Caki2 (cell line): Measurements from ENCODE around the gene ADAMTS7. TPM values are rescaled to one million over a fixed set of nuclear protein-coding genes. Genes with fewer than 3 reads are reported as not detected.
"Not testable (repeated sequence)": the region's sequence is repeated elsewhere in the genome, so short reads cannot be mapped to it uniquely, and the experiment has no call there.

Source experiments
- DNase-seq: peaks from one replicate; pipeline ENCODE4 v3.0.0-alpha.2; 2015; ENCODE audit warnings: low read depth
- in situ Hi-C: cut with HindIII; loops from 2 replicates; pipeline ENCODE4 v1.10.0; 2016; ENCODE audit warnings: low sequenced_read_pairs, low pct_unique_long_range_greater_than_20kb, mixed read lengths
- total RNA-seq: library from RNA; depleted of rRNA; stranded (reverse); fragments of >200 nt; shearing (Covaris generic); gene quantifications from 2 replicates; pipeline ENCODE4 v1.2.3, GENCODE V29; 2014; ENCODE audit warnings: low replicate concordance

The ADAMTS7 gene
- total RNA-seq, 1 experiment from 2014 or later: 4.6 TPM

DNA sequence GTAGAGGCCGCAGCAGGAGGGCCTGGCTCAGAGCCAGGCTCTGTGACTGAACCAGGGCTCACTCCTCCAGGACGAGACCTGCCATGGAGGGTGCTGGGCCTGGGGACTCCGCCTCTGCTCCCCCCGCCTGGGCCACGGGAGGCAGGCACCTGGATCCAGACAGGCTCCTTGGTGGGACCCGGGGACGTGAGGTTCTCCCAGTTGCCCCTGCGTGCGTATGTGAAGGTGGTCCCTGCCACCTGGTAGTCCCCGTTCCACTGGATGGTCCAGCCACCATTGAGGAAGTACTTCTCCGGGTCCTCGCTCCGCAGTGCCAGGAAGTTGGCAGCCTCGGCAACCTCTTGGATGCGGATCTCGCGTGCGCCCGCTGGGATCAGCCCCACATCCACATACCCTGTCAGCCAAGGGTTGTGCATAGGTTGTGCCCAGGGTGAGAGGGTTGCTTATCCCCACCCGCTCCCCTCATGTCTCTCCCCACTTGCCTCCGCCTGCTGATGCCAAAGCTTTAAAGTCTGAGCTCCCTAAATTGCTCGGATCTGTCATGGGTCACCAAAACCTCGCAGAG, 39.7 kb downstream of the ADAMTS7 start:
- in situ Hi-C loops: not testable (repeated sequence)

DNA sequence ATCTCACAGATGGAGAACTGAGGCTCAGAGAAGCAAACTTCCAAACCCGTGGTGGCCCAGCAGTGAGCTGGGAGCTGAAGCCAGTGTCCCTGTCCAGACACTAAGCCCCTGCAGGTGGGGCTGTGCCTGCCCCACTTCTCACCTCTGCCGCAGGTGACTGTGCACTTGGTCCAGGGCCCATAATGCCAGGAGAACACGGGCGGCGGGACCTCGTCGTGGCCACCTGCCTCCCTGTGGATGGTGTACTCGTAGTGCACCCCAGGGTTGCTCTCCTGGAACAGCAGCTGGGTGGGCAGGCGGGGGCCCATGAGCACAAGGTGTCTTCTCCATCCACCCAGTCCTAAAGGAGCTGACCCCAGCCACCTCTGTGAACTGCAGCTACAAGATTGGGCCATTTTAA, 40.2 kb downstream of the ADAMTS7 start:
- in situ Hi-C loops, DNase-seq: not testable (repeated sequence)

More for the DNA sequence above, 39.7 kb downstream of the ADAMTS7 start:
- not testable (repeated sequence) for DNase-seq

DNA sequence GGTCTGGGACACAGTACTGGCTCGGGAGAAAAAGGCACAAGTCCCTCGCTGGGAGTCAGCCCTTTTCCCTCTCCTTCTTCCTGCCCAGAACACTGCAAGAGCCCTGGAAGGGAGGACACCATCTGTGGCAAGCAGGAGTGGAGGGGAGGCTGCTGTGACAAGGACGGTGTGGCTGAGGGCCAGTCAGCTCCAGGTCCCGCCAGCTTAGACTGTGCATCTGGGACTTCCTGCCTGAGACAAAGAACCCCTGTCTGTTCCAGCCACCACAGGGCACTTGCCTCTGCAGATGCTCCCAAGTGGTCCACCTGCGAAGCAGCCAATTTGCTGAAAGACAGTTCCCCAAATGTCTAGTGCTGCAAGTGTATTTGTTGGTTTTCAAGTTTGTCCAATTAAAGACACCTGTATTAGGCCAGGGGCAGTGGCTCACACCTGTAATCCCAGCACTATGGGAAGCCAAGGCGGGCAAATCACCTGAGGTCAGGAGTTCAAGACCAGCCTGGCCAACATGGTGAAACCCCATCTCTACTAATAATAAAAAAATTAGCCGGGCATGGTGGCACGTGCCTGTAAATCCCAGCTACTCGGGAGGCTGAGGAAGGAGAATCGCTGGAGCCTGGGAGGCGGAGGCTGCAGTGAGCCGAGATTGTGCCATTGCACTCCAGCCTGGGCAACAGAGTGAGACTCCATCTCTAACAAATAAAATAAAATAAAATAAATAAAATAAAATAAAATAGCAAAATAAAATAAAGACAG, 41.6 kb downstream of the ADAMTS7 start:
- in situ Hi-C loops: not testable (repeated sequence)

DNA sequence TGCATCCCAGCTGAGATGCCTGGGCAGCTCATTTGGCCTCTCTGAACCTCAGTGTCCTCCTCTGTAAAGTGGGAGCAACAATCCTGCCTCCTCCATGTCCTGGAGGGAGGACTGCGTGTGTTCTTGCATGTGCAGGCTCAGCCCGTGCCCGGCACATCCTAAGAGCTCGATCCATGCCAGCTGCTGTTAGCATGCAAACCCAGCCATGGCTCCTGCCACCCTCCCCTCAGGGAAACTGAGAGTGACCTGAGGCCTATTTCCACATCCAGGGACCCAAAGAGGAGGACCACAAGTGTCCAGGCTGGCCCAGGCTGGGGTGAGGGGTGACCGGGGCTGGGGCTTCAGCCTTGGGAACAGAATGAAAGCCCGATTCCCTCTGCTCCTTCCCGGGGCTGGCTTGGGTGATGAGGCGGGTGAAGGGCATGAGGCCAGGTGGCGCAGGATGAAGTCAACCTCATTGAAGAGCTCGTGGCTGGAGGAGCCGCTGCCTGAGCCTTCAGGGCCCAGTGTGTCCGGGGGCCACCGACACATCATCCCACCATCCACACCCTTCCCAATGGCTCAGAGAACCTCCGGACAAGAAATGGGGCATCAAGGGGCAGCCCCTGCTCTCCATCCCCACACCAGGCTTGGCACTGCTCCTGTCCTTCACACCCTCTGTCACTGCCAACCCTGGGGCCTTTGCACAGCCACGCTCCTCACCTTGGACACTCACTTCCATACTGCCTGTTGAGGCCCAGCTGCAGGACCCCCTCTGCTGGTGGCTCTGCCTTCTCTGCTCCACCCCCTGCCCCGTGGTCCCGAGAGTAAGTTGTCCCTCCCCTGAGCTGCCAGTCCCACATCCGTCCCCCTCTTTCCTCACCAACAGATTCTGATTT, 42.5 kb downstream of the ADAMTS7 start:
- in situ Hi-C loops: no loop called here
- no peak for DNase-seq

More for the DNA sequence above, 41.6 kb downstream of the ADAMTS7 start:
- not testable (repeated sequence) for DNase-seq

DNA sequence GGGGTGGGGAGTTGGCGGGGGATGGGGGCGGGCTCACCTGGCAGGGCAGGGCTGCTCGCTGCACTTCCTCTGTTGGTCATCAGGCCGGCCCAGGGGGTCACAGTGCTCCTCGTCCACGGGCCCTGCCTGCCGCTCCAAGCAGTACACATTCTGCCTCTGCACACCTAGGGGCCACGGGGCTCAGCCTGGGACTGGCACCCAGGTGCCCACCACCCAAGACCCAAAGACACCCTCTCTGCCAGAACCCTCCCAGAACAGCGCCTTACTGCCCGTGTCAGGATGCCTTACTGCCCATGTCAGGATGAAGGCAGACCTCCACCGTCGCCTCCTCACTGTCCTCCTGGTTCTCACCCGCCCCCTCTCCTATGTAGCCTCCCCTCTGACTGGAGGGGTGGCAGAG, 43.2 kb downstream of the ADAMTS7 start:
- no peak for DNase-seq
- in situ Hi-C loops: no loop called here

DNA sequence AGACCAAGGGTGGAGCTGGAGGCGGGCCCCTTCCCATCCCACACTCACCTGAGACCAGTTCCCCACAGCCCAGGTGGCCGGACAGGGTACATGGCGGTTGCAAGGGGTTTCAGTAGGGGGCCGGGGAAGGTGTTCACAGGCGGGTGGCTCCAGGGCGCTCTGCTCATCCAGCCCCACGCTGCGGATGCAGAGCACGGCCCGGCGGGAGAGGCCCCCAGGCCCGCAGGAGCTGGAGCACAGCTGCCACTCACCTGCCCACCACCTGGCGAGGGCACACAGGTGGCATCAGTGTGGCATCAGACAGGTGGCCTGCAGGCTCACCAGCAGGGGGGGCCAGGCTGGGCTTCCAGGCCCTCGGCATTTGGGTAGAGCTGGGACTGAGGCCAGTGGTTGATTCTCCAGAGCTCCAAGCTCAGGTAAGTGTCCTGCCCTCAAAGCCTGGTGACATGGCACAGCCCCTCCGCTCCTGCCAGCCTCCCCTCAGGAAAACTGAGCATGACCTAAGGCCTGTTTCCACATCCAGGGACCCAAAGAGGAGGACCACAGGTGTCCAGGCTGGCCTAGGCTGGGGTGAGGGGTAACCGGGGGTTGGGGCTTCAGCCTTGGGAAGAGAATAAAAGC, 43.8 kb downstream of the ADAMTS7 start:
- in situ Hi-C loops: no loop called here
- DNase-seq: no peak

DNA sequence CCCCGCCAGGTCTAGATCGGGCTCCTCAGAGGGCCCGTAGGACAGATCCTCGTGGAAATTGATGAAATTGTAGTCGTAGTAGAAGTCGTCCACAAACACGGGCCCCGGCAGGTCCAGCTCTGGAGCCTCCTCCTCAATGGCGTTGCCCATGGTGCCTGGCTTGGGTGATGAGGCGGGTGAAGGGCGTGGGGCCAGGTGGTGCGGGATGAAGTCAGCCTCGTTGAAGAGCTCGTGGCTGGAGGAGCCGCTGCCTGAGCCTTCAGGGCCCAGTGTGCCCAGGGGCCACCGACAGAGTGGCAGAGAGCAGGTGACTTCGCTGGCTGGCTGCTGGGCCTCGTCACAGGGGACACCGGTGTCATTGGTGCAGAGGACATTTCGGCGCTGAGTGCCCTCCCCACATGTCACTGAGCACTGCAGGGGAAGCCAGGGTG, 44.6 kb downstream of the ADAMTS7 start:
- DNase-seq, in situ Hi-C loops: not testable (repeated sequence)

DNA sequence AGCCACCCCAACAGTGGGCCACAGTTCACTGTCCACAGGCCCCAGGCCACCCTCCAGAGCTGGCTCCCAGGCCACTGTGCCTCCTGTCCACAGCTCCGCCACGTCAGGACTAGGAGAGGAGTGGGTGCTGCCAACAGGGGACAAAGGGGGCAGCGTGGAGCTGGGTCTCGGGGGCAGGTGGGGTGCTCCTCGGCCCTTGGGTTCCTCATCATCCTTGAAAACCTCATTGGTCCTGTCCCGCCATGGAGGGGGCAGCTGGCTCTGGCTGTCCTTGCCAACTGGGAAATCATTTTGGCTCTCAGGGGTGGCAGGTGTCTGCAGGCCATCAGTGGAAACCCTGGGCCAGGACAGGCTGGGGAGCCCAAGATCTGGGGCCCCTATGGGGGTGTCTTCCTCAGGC, 45.2 kb downstream of the ADAMTS7 start:
- in situ Hi-C loops: no loop called here
- DNase-seq: no peak

DNA sequence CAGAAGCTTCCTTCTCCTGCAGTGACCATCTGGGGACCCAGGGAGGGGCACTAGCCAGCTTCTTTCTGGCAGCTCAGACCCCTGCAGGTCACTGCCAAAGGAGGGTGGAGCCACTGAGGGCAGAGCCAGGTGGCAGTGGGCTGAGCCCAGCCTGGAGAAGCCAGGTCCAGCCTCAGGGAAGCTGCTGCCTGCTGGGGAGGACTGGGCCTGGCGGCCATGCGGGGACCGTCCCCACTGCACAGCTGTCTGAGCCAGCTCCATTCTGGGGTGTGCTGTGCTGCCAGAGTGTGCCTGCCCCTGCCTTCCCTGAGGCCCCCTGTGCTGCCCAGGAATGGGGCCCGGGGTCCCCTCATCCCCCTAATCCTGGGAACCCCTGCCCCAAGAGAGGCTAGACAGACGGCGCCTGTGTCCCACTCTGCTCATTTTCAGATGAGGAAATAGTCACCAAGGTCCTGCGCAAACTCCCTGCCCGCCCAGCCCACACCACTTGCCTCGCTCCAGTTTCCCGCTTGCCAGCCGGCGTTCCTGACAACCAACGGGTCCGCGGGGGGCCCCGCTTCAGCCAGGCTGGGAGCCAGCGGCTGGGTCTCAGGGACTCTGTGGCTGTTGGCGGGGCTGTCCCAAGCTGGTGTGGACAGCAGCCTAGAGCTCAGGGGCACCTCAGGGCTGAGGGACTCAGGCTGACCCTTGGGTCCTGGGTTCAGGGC, 46.0 kb downstream of the ADAMTS7 start:
- DNase-seq, in situ Hi-C loops: not testable (repeated sequence)

DNA sequence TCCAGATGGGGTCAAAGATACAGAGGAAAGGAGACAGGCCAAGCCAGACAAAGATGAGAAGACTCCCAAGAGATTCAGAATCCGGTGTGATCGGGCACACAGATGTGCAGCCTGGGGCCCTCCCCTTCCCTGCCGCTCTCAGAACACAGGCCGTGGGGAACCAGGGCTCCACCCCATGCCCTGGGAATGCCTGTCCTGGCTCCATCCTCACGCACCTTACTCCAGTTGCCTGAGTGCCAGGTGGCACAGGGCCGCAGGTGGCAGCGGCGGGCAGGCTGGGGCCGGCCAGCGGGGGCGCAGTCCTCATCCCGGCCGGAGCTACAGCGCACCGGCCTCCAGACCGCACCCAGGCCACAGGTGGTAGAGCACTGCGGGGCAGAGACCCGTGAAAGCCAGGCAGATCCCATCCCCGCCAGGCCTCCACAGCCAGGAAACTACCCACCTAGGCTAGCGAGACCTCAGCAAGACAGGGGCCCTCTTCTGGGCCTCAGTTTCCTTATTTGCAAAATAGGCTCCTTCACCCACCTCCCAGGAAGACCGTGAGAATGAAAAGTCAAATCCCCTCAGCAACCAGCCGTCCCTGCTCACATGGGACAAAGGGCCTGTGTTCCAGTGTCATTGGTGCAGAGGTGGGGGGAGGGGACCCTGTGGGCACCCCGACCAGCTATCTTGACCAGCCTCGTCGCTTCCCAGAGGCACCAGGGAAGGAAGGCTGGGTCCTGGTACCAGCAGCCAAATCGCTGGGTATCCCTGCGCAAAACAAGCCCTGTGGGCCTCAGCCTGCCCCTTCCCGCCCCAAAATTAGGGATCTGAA, 46.7 kb downstream of the ADAMTS7 start:
- in situ Hi-C loops, DNase-seq: not testable (repeated sequence)

DNA sequence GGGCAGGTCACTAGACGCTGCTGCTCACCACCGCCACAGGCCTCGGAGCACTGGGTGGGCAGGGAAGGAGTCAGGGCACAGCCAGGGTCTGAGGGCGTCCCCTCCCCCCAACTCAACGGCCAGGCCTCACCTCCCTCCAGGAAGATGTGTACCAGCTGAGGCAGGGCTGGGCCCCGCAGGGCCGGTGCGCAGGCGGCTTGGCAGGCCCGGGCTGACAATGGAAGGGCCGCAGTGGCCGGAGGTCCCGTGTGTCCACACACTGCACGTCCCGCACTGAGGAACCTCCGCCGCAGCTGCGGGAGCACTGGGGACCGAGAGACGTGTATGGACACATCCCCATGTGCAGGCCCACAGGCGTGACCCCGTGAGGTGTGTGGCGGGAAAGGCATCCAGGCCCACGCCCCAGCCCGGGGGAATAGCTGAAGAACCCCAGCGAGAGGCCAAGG, 47.4 kb downstream of the ADAMTS7 start:
- in situ Hi-C loops: no loop called here

DNA sequence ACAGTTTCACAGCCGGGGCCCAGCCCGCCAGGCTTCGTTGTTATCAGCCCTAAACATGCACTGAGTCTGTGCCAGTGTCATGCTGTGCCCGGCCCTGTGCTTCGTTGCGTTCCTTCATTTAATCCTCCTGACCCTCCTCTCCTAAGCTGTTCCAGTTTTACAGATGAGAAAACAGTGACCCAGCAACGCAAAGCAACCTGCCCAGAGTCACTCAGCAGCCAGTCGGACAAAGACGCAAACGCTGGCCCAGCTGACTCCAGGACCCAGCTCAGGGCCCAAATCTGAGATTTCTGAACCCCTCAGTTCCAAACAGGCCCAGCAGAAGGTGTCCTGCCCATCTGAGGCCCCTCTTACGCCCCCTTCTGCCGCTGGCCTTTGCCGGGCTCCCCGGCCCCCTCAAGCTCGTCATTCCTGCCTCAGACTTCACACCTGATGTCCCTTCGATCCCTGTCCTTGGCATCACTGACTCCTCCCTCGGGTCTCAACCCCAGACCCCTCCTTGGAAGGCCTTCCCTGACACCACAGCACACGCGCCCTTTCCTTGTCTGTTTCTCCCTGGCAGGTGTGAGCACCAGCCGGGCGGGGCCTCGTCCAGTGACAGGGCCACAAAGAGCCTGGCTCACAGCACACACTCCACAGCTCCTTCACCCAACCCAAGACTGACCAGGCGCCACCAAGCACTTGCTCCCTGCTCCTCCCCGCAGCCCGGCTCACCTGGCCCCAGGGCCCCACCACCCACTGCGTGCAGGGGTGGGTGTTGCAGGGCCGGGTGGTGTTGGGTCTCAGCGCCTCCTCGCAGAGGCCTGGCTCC, 48.1 kb downstream of the ADAMTS7 start:
- in situ Hi-C loops: no loop called here
- no peak for DNase-seq

More for the DNA sequence above, 47.4 kb downstream of the ADAMTS7 start:
- no peak for DNase-seq

DNA sequence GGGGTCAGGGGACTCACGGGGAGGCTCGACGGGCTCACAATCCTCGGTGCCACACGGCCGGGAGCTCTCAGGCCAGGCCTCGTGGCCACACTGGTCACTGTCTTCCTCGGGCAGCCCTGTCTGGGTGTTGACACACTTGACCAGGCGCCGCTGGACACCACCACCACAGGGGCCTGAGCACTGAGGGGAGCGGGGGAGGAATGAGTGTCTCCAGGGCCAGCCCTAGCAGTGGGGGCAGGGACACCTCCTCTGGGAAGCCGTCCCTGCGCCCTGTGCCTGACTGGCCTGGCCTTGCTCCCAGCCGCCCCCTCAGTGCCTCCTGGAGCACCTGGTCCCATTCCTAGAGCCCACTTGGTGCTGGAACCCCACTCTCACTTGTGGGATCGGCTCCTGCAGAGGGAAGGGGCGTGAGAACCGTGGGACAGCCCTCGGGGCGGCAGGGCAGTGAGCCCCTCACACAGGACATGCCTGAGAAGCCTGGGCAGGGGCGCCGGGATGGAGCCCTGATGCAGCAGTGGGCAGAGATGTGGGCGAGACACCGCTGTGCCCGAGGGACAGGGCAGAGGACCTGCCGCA, 48.8 kb downstream of the ADAMTS7 start:
- in situ Hi-C loops, DNase-seq: not testable (repeated sequence)

DNA sequence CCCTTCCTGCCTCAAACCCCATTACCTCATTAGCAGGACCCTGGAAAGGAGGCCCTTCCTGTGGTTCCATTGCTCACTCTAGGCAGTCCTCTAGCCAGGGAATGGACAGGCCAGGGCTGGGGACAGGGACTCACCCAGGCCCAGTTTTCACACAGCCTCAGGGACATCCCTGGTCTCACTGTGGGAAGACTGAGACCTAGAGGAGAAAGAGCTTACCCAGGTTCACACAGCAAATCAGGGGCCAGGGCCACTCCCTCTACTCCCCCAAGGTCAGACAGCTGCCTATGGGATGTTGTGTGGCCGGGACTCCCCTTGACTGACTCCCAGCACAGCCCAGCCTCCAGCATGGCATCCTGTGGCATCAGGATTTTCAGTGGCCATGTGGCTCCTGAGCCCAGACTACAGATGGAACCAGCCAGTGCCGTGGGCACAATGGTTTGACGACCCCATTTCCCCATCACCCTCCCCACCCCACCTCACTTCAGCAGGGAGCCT, 49.3 kb downstream of the ADAMTS7 start:
- no peak for DNase-seq
- in situ Hi-C loops: no loop called here

DNA sequence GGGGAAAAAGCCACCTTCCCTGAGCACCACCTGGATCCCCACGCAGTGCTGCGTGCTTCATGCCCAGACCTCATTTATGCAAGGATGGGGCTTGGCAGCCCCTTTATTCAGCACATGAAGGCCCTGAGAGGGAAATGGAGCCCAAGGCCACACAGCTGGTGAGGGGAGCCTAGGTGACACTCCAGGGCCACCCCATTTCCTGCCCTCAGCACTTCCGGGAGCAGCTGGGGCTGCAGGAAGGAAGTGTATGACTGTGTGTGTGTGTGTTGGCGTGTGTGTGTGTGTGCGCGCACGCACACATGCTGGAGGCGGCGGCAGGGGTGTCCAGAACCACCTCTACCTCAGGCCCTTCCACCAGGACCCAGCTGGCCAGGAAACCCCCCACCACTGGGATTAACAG, 49.8 kb downstream of the ADAMTS7 start:
- DNase-seq, in situ Hi-C loops: not testable (repeated sequence)

DNA sequence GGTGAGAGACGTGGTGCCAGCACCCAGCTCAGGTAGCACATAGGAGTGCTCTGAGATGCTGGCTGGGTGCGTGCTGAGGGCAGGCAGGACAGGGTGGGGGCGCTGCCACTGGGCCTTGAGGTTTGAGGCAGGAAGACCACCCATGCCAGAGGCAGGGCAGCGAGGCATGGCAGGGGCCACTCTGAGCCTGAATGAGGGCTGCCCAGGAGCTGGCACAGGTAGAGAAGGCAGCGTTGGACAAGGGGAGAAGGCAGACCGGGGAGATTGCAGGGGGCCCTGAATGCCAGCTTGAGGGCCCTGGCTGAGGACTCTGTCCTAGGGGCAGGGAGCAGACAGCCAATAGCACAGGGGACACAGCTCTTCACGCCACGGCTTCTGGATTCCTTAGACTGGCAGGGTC, 50.2 kb downstream of the ADAMTS7 start:
- no peak for DNase-seq
- in situ Hi-C loops: no loop called here
